ENCODE results near the gene NPY4R.
"Not testable (repeated sequence)": the region's sequence is repeated elsewhere in the genome, so short reads cannot be mapped to it uniquely, and the experiment has no call there.

NPY4R gene

GRCh38 chr10:46465765-46466164, at the start of gene NPY4R:
Gene NPY4R (minus strand): TSS chr10:46465958. CDS start chr10:46462635, 3,323 bp downstream.
- not testable (repeated sequence) for DNase-seq

- DNase-seq = no peak
These were observed 49.6 kb upstream of the NPY4R start for GRCh38 chr10:46515366-46515765.

GRCh38 chr10:46514899-46515298, 49.1 kb upstream of the NPY4R start:
- no peak for DNase-seq

GRCh38 chr10:46514431-46514861, 48.7 kb upstream of the NPY4R start:
- no peak for DNase-seq

- not testable (repeated sequence) for DNase-seq
These were observed 47.6 kb upstream of the NPY4R start for GRCh38 chr10:46513333-46513732.

- not testable (repeated sequence) for DNase-seq
These were observed 47.0 kb upstream of the NPY4R start for GRCh38 chr10:46512725-46513124.

- not testable (repeated sequence) for DNase-seq
These were observed 46.2 kb upstream of the NPY4R start for GRCh38 chr10:46512002-46512401.

- not testable (repeated sequence) for DNase-seq
These were observed 34.2 kb upstream of the NPY4R start for GRCh38 chr10:46499990-46500389.

- DNase-seq = not testable (repeated sequence)
These were observed 33.4 kb upstream of the NPY4R start for GRCh38 chr10:46498985-46499703.

GRCh38 chr10:46497878-46498277, 32.1 kb upstream of the NPY4R start:
- not testable (repeated sequence) for DNase-seq

GRCh38 chr10:46497401-46497800, 31.6 kb upstream of the NPY4R start:
- DNase-seq = not testable (repeated sequence)

- not testable (repeated sequence) for DNase-seq
These were observed 25.8 kb upstream of the NPY4R start for GRCh38 chr10:46491364-46492114.

- not testable (repeated sequence) for DNase-seq
These were observed 24.5 kb upstream of the NPY4R start for GRCh38 chr10:46490285-46490684.

- not testable (repeated sequence) for DNase-seq
These were observed 20.7 kb upstream of the NPY4R start for GRCh38 chr10:46486459-46486858.

GRCh38 chr10:46474746-46475320, 9.1 kb upstream of the NPY4R start:
- not testable (repeated sequence) for DNase-seq

- DNase-seq = not testable (repeated sequence)
These were observed 8.0 kb upstream of the NPY4R start for GRCh38 chr10:46473758-46474157.

- DNase-seq = not testable (repeated sequence)
These were observed 4.4 kb upstream of the NPY4R start for GRCh38 chr10:46470134-46470533.

- not testable (repeated sequence) for DNase-seq
These were observed 2.5 kb upstream of the NPY4R start for GRCh38 chr10:46468119-46468809.

GRCh38 chr10:46463608-46464007, 2.1 kb downstream of the NPY4R start:
- not testable (repeated sequence) for DNase-seq

GRCh38 chr10:46462276-46462675, 3.5 kb downstream of the NPY4R start:
- DNase-seq = not testable (repeated sequence)

- not testable (repeated sequence) for DNase-seq
These were observed 6.2 kb downstream of the NPY4R start for GRCh38 chr10:46459579-46459978.

- not testable (repeated sequence) for DNase-seq
These were observed 8.7 kb downstream of the NPY4R start for GRCh38 chr10:46457071-46457470.

- not testable (repeated sequence) for DNase-seq
These were observed 9.8 kb downstream of the NPY4R start for GRCh38 chr10:46455992-46456391.
